Loucy (cell line): ENCODE measurements around the gene TRERF1.

Experiments
- EZH2phosphoT487 ChIP-seq: fragments of 200-600 bp; IDR thresholded peaks from 2 replicates; pipeline ENCODE4 v1.6.1; 2018; ENCODE audit warnings: antibody characterized with exemption, mild to moderate bottlenecking, moderate library complexity, borderline replicate concordance
- TF ChIP-seq, protein P1 (sequence below): fragments of 200-600 bp; sonication (generic); conservative IDR thresholded peaks from 2 replicates; pipeline ENCODE4 v1.5.1; 2014; ENCODE audit warnings: mild to moderate bottlenecking, antibody characterized with exemption, low read length

DNA sequence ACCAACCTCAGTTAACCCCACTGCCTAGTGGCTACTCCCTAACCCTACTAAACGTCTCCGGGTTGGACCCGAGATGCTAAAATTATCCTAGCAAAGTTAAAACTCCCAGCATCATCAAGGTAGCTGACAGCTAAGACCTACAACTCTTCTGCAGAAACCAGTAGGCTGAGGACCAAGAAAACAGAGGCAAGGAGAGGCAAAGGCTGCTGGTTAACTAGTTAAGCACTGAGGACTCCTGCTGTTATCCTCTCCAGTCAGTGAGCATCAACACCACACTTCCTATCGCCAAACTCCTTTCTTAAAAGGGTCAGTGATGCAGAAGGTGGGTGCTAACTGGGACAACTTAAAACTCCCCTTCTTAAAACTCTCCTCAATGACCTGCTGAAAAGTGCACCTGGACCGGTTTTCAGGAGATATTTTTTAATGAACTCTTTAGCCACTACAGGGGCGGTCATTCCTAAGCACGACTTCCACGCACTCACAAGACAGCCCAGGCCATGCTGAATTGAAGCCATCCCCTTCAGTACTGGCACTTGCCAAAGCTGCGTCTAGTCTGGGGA is 1.7 kb downstream of the TRERF1 start:
- TF ChIP-seq, protein P1, sequence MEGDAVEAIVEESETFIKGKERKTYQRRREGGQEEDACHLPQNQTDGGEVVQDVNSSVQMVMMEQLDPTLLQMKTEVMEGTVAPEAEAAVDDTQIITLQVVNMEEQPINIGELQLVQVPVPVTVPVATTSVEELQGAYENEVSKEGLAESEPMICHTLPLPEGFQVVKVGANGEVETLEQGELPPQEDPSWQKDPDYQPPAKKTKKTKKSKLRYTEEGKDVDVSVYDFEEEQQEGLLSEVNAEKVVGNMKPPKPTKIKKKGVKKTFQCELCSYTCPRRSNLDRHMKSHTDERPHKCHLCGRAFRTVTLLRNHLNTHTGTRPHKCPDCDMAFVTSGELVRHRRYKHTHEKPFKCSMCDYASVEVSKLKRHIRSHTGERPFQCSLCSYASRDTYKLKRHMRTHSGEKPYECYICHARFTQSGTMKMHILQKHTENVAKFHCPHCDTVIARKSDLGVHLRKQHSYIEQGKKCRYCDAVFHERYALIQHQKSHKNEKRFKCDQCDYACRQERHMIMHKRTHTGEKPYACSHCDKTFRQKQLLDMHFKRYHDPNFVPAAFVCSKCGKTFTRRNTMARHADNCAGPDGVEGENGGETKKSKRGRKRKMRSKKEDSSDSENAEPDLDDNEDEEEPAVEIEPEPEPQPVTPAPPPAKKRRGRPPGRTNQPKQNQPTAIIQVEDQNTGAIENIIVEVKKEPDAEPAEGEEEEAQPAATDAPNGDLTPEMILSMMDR: no peak
- no peak for TF ChIP-seq EZH2phosphoT487
